HL-60/S4 treated with retinoic acid at 250 ng/mL for 4 days and 3 days (cell line): ENCODE data around the gene DHX57.
"Not testable (repeated sequence)": the region's sequence is repeated elsewhere in the genome, so short reads cannot be mapped to it uniquely, and the experiment has no call there.

Source experiments
- in situ Hi-C: fragments of 300-500 bp; cut with MboI; formaldehyde crosslinking; loops from 2 replicates; pipeline ENCODE4 v1.7.0; 2022; ENCODE audit warnings: low sequenced_read_pairs

DHX57 gene

DNA sequence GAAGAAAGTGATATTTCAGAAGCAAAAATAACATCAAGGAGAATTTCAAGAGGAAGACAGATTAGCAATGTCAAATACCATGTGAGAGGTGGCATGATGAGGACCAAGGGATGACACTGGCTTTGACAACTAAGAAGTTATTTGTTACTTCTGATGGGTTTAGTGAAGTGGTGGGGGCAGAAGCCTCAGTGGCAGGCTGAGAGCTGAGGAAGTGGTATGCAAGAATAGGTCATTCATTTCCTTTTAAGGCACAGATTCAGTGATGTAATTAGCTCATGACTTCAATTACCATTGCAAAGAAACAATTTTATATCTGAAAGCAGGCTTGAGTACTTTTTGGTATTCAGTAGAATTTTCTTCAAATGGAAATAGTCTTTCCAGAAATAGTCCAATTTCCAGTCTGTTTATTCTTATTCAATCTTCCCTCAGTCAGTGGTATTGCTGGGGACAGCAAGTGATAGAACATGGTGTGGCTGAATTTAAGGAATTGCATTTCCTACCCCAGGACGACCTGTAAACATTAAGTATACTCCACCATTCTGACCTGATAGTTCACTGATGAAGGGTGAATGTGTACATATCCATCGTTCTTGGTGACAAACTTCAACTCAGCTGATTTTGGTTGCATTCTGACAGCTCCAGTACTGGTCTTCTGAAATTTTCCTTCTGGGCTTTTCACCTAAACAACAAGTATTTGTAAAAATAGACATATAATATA, 69.6 kb downstream of the DHX57 start:
- in situ Hi-C loops, result no loop called here

DNA sequence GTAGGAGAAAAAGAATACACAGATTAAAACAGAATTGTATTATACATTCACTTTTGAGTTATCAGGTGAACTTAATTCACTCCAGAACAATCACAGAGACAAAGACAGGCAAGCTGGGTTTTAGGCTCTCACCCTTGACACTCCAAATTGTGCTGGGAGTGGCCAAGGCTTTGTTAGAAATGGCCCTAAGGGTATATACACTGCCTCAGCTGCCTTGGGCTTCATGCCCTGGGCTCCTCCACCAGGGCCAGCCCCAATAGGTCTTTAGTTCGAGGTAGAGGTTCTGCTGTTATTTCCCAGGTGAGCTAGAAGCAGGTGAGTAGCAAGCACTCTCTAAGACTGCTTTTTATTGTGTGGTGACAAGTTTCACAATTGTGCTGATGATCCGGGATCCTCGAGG, 77.8 kb downstream of the DHX57 start:
- in situ Hi-C loops, result no loop called here

DNA sequence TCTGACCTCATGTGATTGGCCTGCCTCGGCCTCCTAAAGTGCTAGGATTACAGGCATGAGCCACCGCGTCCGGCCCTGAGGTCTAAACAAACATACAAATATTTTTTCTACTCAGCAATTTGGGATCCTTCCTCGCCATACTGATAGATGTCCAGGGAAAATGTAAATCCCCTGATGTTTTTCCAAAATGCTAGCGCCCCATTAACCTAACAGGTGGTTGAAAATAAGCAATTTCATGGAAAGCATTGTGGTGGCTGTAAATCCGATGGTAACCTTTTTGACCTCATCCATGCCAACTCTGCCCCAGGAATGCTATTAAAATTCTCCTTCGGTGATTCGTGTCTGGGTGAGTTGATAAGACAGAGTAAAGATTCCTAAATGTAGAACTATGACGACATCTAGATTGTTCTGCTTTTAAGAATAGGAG, 78.5 kb downstream of the DHX57 start:
- in situ Hi-C loops, result no loop called here

DNA sequence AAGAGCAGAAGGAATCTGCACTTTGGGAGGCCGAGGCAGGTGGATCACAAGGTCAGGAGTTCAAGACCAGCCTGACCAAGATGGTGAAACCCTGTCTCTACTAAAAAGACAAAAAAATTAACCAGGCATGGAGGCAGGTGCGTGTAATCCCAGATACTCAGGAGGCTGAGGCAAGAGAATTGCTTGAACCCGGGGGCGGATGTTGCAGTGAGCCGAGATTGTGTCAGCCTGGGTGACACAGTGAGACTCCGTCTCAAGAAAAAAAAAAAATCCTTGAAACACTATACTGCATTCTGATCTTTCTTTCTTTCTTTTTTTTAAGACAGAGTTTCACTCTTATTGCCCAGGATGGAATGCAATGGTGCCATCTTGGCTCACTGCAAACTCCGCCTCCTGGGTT, 80.7 kb downstream of the DHX57 start:
- in situ Hi-C loops, result not testable (repeated sequence)

DNA sequence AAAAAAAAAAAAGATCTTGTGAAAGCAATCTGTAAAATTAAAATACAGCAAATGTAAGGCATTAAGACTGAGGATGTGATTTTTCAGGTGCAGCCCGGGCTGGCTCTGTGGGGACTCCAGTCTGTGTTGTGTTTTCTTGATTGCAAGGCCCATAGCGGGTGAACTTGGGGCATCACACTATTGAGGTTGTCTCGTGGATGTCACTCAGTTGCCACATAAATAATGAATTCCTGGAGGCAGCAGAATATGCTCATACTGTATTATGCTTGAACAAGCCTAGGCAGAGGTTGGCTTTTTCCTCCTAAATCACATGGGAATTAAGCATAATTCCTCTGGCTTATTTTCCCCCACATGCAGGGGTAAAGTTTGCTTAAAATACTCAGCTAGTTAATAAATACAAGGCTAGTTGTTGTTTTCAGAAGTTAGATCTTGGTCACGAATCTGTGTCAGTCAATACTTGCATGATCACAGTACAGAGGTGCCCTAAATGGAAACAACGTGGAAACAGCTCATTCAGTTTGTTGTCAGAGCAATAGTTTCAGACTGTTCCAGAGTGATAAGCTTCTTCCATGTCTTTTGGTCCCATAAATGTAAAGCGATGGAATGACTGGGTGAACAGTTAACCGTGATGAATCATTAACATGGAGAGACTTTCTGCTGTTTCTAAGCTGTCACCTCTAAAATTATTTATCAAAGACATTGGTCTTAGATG, 81.3 kb downstream of the DHX57 start:
- in situ Hi-C loops, result no loop called here

DNA sequence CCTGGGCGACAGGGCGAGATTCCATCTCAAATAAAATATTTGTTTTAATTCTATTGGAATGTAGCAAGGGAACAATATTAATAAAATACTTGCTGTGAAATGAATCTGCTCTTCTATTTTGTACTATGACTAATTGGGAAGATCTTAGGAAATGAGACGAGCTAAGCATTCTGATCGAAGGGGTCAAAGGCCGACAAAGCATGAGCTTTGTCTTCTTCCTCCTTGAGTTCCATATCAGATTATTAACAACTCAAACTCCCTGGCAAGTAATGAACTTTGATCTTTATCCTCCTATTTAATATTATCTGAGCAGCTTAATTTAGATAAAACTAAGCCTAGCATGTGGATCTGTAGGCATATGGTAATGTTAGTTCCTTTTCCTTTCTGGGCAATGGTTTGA, 82.2 kb downstream of the DHX57 start:
- in situ Hi-C loops, result no loop called here

DNA sequence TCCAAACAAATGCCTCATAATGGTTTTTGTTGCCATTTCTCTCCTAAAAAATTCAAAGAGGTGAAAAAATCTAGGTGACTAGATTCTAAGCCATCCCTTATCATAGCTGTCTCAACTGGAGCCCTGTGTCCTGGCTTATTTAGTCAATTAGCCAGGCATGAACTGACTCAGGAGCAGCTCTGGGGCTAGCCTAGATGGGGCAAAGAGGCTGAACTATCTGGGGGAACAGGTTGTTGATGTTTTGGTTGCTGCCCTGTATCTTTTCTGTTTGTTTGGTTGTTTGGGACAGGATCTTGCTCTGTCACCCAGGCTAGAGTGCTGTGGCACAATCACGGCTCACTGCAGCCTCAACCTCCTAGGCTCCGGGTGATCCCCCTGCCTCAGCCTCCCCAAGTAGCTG, 83.0 kb downstream of the DHX57 start:
- in situ Hi-C loops, result no loop called here

DNA sequence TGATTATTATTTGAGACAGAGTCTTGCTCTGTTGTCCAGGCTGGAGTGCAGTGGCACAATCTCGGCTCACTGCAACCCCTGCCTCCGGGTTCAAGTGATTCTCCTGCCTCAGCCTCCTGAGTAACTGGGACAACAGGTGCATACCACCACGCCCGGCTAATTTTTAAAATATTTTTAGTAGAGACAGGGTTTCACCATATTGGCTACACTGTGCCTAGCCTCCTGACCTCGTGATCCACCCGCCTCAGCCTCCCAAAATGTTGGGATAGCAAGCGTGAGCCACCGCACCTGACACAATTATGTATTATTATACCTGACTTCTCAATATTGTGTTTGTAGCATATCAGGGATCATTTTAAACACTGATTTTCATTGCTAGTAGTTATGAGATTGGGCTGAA, 83.4 kb downstream of the DHX57 start:
- in situ Hi-C loops, result not testable (repeated sequence)

DNA sequence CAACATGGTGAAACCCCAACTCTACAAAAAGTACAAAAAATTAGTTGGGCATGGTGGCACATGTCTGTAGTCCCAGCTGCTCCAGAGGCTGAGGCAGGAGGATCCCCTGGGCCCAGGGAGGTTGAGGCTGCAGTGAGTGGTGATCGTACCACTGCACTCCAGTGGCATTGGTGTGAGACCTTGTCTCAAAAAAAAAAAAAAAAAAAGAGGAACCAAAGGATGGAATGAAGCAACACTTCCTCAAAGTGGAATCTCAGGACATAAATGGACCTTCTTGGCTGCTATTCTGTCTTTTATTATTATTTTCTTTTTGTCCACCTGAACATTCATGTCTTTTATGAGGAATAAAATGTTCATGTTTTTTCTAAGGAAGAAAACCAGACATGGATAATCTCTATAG, 84.0 kb downstream of the DHX57 start:
- in situ Hi-C loops, result no loop called here

DNA sequence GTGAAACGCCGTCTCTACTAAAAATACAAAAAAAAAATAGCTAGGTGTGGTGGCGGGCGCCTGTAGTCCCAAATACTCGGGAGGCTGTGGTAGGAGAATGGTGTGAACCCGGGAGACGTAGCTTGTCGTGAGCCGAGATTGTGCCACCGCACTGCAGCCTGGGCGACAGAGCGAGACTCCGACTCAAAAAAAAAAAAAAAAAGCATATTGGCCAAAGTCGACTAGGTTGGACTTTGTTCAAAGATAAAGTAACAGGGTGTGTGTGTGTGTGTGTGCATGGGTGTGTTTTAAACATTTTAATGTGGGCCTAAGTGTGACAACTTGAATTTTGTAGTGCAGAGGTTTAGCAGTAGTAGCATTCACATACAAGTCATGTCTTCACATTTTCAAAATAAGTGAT, 86.0 kb downstream of the DHX57 start:
- in situ Hi-C loops, result no loop called here

DNA sequence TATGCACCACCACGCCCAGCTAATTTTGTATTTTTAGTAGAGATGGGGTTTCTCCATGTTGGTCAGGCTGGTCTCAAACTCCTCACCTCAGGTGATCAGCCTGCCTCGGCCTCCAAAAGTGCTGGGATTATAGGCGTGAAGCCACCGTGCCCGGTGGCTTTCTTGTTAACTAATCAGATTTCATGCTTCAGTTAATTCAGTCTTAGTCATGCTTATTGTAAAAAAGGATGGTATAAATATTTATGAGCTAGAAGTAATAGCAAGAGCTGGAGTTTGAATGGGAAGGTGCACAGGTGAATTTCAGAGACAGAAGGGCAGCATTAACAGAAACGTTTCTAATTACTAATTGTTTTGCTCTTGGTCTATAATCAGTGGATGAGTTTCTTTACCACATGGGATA, 87.4 kb downstream of the DHX57 start:
- in situ Hi-C loops, result no loop called here

DNA sequence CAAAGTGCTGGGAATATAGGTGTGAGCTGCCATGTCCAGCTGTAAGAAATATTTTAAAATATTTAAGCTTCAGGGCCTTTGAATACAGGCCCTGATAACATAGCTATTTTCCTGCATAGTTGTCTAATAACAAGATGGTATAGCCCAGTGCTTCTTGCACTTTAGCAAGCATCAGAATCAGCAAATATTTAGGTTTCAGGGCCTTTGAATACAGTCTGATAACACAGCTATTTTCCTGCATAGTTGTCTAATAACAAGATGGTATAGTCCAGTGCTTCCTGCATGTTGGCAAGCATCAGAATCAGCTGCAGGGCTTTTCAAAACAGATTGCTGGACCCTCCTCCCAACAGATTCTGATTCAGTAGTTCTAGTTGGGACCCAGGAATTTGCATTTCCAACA, 92.1 kb downstream of the DHX57 start:
- in situ Hi-C loops, result no loop called here

DNA sequence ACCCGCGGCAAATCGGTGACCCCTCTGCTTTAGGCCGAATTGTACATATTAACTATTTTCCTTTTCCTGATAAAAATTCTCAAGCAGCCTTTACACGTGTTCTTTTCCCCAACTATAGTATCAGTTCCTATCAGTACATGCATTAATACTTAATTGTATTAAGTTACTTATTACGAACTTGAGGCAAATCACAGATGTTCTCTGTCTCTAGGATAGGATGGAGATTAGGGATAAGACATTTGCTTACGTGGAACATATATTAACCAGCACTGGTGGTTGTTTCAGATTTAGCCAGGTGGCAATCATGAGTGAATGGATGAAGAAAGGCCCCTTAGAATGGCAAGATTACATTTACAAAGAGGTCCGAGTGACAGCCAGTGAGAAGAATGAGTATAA, 97.0 kb downstream of the DHX57 start:
- in situ Hi-C loops, result no loop called here

DNA sequence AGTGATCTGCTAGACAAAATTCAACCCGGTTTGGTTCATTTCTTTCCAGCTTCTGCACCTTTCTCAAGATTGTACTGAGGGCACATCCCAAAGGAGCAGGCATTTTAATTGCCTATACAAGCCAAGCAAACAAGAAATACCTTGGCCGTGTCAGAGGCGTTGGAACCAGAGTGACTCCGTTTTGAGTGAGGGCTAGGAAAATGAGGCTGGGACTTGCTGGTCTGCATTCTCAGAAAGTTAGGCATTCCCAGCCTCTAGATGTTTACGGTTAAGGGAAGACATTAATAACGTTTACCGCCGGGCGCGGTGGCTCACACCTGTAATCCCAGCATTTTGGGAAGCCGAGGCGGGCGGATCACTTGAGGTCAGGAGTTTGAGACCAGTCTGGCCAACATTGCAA, 99.2 kb downstream of the DHX57 start:
- in situ Hi-C loops, result no loop called here

DNA sequence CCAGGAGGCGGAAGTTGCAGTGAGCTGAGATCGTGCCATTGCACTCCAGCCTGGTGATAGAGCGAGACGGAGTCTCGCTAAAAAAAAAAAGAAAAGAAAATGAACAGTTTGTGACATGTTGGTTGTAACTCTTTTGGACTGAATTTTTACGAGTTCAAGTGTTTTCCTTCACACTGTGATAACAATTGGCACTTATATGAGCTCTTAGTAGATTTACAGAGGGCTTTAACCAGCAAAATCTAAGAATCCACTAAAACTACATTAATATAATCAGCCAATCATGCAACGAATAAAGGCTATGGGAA, 99.9 kb downstream of the DHX57 start:
- in situ Hi-C loops, result no loop called here

DNA sequence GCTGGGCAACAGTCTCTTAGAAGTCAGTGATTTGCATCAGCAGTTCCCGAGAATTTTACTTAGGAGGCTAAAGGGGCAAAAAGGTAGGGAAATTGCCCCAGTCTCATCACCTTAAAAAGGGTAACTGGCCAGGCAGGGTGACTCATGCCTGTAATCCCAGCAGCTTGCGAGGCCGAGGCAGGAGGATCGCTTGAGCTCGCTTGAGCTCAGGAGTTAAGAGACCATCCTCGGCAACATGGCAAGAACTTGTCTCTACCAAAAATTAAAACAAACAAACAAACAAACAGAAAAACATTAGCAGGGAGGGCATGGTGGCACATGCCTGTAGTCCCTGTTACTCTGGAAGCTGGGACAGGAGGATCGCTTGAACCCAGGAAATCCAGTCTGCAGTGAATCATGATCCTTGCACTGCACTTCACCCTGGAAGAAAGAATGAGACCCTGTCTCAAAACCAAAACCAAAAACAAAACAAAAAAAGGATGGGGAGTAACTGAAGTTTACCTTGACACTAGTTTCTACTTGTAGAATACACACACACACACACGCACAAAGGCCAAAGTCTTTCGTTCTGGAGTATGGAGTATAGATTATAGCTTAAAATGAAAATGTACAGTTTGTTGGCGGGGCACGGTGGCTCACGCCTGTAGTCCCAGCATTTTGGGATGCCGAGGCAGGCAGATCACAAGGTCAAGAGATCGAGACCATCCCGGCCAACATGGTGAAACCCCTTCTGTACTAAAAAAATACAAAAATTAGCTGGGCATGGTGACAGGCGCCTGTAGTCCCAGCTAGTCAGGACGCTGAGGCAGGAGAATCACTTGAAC, 100.4 kb downstream of the DHX57 start:
- in situ Hi-C loops, result no loop called here

DNA sequence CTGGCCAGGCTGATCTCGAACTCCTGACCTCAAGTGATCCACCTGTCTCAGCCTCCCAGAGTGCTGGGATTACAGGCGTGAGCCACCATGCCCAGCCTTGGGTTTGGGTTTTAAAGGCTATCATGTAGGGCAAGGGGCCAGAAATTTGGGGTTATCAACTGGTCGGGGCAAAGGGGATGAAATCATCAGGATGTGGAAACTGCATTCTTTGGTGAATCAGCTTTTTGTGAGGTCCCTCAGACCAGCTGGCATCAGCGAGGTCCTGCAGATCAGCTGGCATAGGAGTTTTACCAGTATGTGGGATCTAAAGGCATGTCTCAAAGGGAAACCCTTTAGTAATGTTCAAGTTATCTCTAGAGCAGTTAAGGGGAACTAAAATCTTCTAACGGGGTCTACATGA, 104.1 kb downstream of the DHX57 start:
- in situ Hi-C loops, result no loop called here

DNA sequence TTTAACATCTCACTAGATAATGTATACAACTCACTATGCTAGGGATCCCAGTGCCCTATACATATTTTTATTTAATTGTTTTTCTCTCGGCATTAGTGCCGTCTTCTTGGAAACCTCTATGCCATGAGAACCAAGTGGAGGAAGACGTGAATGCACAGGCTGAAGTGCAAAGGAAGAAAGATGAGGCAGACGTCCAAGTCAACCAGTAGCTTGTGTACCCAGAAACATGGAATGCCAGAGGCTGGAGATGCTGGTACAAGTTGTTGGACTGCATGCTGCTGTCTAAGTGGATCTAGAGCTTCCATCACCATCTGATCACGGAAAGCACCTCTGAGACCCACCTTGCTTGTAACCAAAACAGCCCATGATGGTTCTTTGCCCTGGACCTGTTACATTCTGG, 110.2 kb downstream of the DHX57 start:
- in situ Hi-C loops, result no loop called here

DNA sequence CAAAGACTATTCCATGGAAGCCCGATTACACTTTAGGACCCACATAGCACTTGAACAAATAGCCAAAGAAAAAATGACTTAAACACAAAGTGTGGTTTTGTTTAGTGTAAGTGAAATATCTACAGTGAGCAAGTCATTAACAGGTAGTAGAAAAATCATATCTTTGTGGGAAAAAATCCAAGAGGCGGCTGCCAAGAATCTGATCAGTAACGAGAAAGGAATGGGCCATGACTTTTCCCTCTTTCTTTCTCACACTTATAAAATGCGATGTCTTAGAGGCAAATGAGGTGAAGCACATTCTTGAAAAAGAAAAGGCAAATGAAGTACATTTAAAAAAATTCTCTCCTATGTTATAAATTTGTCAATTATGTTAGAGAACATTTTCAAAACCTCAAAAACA, 110.6 kb downstream of the DHX57 start:
- in situ Hi-C loops, result no loop called here

DNA sequence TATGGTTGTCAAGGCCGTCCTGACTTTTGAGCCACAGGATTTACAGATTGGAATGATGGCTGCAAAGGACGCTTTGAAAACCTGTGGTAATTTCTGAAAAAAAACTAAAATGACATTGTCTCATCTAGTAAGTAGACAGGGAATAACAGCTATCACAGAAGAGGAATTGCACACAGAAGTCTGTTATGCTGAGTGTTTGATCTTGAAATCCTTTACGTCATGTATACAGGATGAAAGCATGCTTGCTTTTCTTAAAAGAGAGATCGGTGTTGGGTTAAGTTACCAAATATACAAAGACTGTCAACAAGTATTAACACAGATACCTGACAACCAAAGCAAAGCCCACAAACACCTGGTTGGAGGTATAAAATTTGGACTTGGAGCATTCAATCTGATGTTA, 112.0 kb downstream of the DHX57 start:
- in situ Hi-C loops, result no loop called here

DNA sequence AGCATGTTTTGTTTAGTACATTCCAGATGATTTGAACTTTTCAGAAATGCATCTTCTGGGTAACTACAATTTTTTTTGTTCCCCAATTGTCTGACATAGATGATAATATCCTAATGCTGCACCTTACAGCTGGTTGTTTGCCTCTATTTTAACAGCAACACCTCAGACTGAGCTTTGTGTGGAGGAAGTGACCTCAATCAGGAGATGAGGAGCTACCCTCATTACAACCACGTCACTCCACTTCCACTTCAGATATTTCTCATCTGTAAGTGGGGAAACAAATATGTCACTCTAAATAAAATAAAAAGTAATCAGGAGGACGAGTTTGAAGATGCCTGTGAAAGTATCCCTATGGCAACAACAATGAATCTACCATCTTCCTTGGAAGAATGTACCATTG, 112.5 kb downstream of the DHX57 start:
- in situ Hi-C loops, result no loop called here

DNA sequence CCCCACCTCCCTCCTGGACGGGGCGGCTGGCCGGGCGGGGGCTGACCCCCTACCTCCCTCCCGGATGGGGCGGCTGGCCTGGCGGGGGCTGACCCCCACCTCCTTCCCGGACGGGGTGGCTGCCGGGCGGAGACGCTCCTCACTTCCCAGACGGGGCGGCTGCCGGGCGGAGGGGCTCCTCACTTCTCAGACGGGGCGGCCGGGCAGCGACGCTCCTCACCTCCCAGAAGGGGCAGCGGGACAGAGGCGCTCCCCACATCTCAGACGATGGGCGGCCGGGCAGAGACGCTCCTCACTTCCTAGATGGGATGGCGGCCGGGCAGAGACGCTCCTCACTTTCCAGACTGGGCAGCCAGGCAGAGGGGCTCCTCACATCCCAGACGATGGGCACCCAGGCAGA, 119.8 kb downstream of the DHX57 start:
- in situ Hi-C loops, result not testable (repeated sequence)
